Inflammatory macrophage treated with lipopolysaccharide for 1 hour (primary cell): Measurements from ENCODE around the gene LENG9.

Experiments
- DNase-seq, 2 donors: peaks; one replicate each; pipeline ENCODE4 v3.0.0-alpha.2; 2020 to 2022

LENG9 gene

GRCh38 chr19:54420068-54420382, 43.6 kb downstream of the LENG9 start:
- no peak for DNase-seq

- DNase-seq: no peak
These were observed 44.4 kb downstream of the LENG9 start for GRCh38 chr19:54418930-54419800.

GRCh38 chr19:54418030-54418929, 45.3 kb downstream of the LENG9 start:
- peak; percentile 9 to 11 for DNase-seq

- no peak for DNase-seq
These were observed 46.7 kb downstream of the LENG9 start for GRCh38 chr19:54416695-54417491.

- DNase-seq: no peak
These were observed 47.5 kb downstream of the LENG9 start for GRCh38 chr19:54415901-54416673.

- no peak for DNase-seq
These were observed 48.2 kb downstream of the LENG9 start, which contains the start of gene TTYH1 for GRCh38 chr19:54415208-54415900. Gene TTYH1, plus strand, starts transcription at chr19:54415464. Its CDS starts 89 bp downstream, at chr19:54415553.

- no peak for DNase-seq
These were observed 49.4 kb downstream of the LENG9 start for GRCh38 chr19:54414156-54414555.

- no peak for DNase-seq
These were observed 50.7 kb downstream of the LENG9 start for GRCh38 chr19:54412877-54413276.
